Effector CD8-positive, alpha-beta T cell (primary cell): ENCODE measurements around the gene MRPL40.

Source experiments
- DNase-seq: peaks from one replicate; lab custom pipeline; 2025; lab: John Stamatoyannopoulos, UW

The MRPL40 gene

GRCh38 chr22:19483481-19484244 is 51.3 kb downstream of the MRPL40 start:
- DNase-seq, result no peak
